Breast epithelium (tissue), 3 donors: ENCODE measurements around the gene KRTAP9-2.
"Not testable (repeated sequence)": the region's sequence is repeated elsewhere in the genome, so short reads cannot be mapped to it uniquely, and the experiment has no call there.

Experiments
- POLR2AphosphoS5 ChIP-seq, 3 donors: sonication (generic); formaldehyde crosslinking; IDR thresholded peaks; one replicate each; pipeline ENCODE4 v1.6.1; 2017; ENCODE audit warnings: antibody characterized with exemption in 3 of 3
- TF ChIP-seq, protein P1 (sequence below), 3 donors: fragments of 450-650 bp; IDR thresholded peaks; one replicate each; pipeline ENCODE4 v1.5.1; 2016 to 2017; ENCODE audit warnings: antibody characterized with exemption in 3 of 3, mild to moderate bottlenecking in 3 of 3, moderate library complexity in 3 of 3

DNA sequence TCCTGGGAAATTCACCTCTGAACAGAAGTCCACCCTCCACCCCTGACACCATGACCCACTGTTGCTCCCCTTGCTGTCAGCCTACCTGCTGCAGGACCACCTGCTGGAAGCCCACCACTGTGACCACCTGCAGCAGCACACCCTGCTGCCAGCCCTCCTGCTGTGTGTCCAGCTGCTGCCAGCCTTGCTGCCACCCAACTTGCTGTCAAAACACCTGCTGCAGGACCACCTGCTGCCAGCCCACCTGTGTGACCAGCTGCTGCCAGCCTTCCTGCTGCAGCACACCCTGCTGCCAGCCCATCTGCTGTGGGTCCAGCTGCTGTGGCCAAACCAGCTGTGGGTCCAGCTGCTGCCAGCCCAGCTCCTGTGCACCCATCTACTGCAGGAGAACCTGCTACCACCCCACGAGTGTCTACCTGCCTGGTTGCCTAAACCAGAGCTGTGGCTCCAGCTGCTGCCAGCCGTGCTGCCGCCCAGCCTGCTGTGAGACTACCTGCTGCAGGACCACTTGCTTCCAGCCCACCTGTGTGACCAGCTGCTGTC is 49.3 kb downstream of the KRTAP9-2 start, which contains the start of gene KRTAP9-7:
- TF ChIP-seq, protein P1, sequence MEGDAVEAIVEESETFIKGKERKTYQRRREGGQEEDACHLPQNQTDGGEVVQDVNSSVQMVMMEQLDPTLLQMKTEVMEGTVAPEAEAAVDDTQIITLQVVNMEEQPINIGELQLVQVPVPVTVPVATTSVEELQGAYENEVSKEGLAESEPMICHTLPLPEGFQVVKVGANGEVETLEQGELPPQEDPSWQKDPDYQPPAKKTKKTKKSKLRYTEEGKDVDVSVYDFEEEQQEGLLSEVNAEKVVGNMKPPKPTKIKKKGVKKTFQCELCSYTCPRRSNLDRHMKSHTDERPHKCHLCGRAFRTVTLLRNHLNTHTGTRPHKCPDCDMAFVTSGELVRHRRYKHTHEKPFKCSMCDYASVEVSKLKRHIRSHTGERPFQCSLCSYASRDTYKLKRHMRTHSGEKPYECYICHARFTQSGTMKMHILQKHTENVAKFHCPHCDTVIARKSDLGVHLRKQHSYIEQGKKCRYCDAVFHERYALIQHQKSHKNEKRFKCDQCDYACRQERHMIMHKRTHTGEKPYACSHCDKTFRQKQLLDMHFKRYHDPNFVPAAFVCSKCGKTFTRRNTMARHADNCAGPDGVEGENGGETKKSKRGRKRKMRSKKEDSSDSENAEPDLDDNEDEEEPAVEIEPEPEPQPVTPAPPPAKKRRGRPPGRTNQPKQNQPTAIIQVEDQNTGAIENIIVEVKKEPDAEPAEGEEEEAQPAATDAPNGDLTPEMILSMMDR (IDR thresholded peaks at IDR 0.05) = not testable (repeated sequence)
- not testable (repeated sequence) for TF ChIP-seq POLR2AphosphoS5 (IDR thresholded peaks at IDR 0.05)
